ENCODE data around the gene CTSH.
"Not testable (repeated sequence)": the region's sequence is repeated elsewhere in the genome, so short reads cannot be mapped to it uniquely, and the experiment has no call there.

CTSH gene

GRCh38 chr15:78923015-78923414 lies 21.8 kb downstream of the CTSH start:
- DNase-seq (ENCODE audit: low read depth, low spot score) = no peak

GRCh38 chr15:78922527-78922926 lies 22.3 kb downstream of the CTSH start:
- no peak for DNase-seq (ENCODE audit: low read depth, low spot score)

- no peak for DNase-seq (ENCODE audit: low read depth, low spot score)
Measured at GRCh38 chr15:78921940-78922339, 22.9 kb downstream of the CTSH start.

GRCh38 chr15:78921517-78921916 lies 23.3 kb downstream of the CTSH start:
- no peak for DNase-seq (ENCODE audit: low read depth, low spot score)

- no peak for DNase-seq (ENCODE audit: low read depth, low spot score)
Measured at GRCh38 chr15:78917888-78918287, 27.0 kb downstream of the CTSH start.

GRCh38 chr15:78916088-78916487 lies 28.8 kb downstream of the CTSH start:
- no peak for DNase-seq (ENCODE audit: low read depth, low spot score)

GRCh38 chr15:78915341-78916087 lies 29.3 kb downstream of the CTSH start:
- no peak for DNase-seq (ENCODE audit: low read depth, low spot score)

GRCh38 chr15:78914027-78914764 lies 30.6 kb downstream of the CTSH start:
- DNase-seq (ENCODE audit: low read depth, low spot score) = peak; percentile 20

GRCh38 chr15:78913012-78913411 lies 31.8 kb downstream of the CTSH start:
- DNase-seq (ENCODE audit: low read depth, low spot score) = no peak

GRCh38 chr15:78912316-78912715 lies 32.5 kb downstream of the CTSH start:
- DNase-seq (ENCODE audit: low read depth, low spot score) = no peak

GRCh38 chr15:78910271-78910670 lies 34.6 kb downstream of the CTSH start:
- DNase-seq (ENCODE audit: low read depth, low spot score) = no peak

- peak; percentile 28 for DNase-seq (ENCODE audit: low read depth, low spot score)
Measured at GRCh38 chr15:78909791-78910228, 35.0 kb downstream of the CTSH start.

- DNase-seq (ENCODE audit: low read depth, low spot score) = no peak
Measured at GRCh38 chr15:78909160-78909695, 35.6 kb downstream of the CTSH start.

GRCh38 chr15:78907577-78907976 lies 37.3 kb downstream of the CTSH start:
- peak; percentile 17 for DNase-seq (ENCODE audit: low read depth, low spot score)

GRCh38 chr15:78906316-78906620 lies 38.6 kb downstream of the CTSH start:
- DNase-seq (ENCODE audit: low read depth, low spot score) = no peak

- DNase-seq (ENCODE audit: low read depth, low spot score) = no peak
Measured at GRCh38 chr15:78904599-78905358, 40.1 kb downstream of the CTSH start.

GRCh38 chr15:78902281-78903032 lies 42.4 kb downstream of the CTSH start:
- not testable (repeated sequence) for DNase-seq (ENCODE audit: low read depth, low spot score)

- not testable (repeated sequence) for DNase-seq (ENCODE audit: low read depth, low spot score)
Measured at GRCh38 chr15:78900819-78901533, 43.9 kb downstream of the CTSH start.

GRCh38 chr15:78898540-78898939 lies 46.3 kb downstream of the CTSH start:
- no peak for DNase-seq (ENCODE audit: low read depth, low spot score)

- no peak for DNase-seq (ENCODE audit: low read depth, low spot score)
Measured at GRCh38 chr15:78895471-78895870, 49.4 kb downstream of the CTSH start.

- no peak for DNase-seq (ENCODE audit: low read depth, low spot score)
Measured at GRCh38 chr15:78893538-78893937, 51.3 kb downstream of the CTSH start.

Data from iPS DF 19.7 (cell line).